SIG-M5 treated with dmso at 0.1 percent for 504 hours (cell line): Measurements from ENCODE around the gene SCARB1.
A peak's percentile ranks its signal among the peaks of the same experiment; 100 is the strongest.
"Not testable (repeated sequence)": the region's sequence is repeated elsewhere in the genome, so short reads cannot be mapped to it uniquely, and the experiment has no call there.

Experiments
- DNase-seq: peaks from one replicate; lab custom pipeline; 2025; ENCODE audit not compliant: unreplicated experiment; lab: John Stamatoyannopoulos, UW

Gene SCARB1, protein sequence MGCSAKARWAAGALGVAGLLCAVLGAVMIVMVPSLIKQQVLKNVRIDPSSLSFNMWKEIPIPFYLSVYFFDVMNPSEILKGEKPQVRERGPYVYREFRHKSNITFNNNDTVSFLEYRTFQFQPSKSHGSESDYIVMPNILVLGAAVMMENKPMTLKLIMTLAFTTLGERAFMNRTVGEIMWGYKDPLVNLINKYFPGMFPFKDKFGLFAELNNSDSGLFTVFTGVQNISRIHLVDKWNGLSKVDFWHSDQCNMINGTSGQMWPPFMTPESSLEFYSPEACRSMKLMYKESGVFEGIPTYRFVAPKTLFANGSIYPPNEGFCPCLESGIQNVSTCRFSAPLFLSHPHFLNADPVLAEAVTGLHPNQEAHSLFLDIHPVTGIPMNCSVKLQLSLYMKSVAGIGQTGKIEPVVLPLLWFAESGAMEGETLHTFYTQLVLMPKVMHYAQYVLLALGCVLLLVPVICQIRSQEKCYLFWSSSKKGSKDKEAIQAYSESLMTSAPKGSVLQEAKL

DNA sequence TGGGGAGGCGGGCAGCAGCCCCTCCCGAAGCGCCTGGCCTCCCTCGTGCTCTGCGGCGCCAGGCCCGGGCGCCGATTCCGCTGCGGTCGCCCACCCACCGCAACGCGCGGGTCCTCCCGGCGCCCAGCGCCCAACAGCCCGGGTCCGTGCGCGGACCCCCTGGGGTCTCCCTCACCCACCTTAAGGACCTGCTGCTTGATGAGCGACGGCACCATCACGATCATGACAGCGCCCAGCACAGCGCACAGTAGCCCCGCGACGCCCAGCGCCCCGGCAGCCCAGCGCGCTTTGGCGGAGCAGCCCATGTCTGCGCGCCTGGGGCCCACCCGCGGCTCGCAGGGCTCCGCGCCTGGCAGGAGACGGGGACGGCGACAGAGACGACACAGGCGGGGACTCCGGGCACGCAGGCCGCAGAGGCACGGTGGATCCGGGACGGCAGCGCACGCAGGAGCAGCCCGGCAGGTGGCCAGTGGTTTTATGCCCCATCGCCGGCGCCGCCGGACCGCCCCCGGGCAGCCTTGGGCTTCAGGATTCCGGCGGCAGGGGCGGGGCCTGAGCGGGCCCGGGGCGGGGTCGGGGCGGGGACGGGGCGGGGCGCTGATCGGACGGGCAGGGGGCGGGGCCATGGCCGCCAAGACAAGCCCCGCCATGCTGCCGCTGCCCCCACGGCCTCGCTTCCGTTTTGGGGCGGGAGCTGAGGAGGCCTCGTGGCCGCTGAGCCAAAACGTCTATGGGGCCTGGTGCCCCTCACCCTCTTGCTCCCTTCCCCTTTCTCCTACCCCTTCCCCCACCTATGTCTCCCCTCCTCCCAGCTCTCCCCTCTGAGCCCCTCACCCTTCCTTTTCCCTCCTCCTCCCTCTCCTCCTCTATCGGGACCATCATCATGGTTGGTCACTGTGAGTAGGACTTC, at the start of gene SCARB1:
TSS of gene SCARB1 (minus strand) at position 449 of the 910 bp plus-strand sequence. CDS start at position 305, 144 bp downstream.
- DNase-seq, result peak; percentile 82

DNA sequence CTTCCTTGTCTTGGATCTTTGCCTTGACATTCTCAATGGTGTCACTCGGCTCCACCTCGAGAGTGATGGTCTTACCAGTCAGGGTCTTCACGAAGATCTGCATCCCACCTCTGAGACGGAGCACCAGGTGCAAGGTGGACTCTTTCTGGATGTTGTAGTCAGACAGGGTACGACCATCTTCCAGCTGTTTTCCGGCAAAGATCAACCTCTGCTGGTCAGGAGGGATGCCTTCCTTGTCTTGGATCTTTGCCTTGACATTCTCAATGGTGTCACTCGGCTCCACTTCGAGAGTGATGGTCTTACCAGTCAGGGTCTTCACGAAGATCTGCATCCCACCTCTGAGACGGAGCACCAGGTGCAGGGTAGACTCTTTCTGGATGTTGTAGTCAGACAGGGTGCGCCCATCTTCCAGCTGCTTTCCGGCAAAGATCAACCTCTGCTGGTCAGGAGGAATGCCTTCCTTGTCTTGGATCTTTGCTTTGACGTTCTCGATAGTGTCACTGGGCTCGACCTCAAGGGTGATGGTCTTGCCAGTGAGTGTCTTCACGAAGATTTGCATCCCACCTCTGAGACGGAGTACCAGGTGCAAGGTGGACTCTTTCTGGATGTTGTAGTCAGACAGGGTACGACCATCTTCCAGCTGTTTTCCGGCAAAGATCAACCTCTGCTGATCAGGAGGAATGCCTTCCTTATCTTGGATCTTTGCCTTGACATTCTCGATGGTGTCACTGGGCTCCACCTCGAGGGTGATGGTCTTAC, 49.0 kb upstream of the SCARB1 start:
- not testable (repeated sequence) for DNase-seq

DNA sequence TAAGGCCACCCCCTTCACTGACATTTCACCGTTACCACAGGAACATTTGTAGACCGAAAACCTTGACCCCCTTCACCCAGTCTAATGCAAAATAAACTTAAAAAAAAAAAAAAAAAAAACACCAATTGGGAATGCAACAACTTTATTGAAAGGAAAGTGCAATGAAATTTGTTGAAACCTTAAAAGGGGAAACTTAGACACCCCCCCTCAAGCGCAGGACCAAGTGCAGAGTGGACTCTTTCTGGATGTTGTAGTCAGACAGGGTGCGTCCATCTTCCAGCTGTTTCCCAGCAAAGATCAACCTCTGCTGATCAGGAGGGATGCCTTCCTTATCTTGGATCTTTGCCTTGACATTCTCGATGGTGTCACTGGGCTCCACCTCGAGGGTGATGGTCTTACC, 47.9 kb upstream of the SCARB1 start:
- not testable (repeated sequence) for DNase-seq

DNA sequence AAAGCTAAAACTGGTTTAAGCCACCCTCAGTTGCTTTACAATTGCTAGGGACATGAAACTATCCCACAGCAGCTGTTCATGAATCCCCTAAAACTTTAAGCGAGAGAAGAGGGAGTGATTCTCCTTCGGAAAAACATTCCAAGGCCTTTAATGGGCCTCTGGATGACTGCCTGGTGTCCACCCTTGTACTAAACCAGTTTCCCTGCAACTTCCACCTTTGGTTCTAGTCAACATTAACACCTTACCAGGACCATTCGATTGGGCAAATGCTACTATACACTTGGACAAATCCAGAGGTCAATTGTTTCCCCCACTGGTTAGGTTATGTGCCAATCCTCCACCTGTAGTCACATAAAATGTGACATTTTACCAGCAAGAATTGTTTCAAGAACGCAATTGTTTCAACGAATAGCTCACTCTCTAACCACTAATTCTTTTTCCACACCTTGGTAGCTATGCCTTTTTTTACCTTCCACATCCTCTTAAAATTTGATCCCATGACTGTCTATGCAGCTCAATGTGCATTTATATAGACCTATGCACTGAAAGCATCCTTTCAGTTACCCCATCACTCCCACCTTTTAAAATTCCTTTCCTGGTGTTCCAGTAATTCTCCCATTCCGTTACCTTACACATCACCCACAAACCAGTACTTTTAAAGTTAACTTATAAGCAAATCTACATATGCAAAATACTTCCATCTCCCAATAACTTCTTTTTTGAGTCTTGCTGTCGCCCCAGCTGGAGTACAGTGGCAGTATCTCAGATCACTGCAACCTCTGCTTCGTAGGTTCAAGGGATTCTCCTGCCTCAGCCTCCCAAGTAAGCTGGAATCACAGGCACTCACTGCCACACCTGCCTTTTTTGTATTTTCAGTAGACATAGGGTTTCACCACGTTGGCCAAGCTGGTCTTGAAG, 47.2 kb upstream of the SCARB1 start:
- DNase-seq, result no peak

DNA sequence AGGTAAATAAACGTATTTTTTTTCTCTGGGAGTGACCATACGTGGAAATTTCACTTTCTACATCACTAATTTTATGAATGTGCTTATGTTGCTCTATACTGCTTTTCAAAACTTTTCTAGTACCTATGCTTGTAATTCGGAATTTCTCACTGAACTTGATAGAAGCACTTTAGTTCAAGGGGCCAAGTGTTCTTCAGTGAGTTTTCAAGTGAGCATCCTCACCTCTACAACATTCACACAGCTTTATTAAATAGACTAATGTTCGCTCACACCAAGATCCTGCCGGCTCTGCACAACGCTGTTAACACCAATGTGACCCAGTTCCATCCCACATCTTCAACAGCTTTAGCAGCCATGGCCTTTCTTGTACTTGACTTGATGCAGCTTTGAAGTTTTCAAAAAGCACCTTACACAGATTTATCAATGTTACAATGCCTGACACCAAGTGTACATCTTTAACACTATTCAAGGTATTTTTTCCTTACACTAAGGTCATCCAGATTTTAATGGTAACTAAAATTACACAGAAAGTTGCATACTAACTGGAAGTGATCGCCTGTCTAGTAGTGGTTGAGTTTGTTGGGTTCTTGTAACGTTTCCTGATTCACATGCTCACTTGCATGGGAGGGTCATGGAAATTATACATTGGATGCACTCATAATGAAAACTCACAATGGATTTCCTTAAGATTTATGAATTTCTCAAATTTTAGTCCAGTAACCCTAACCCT, 46.3 kb upstream of the SCARB1 start:
- DNase-seq, result no peak

DNA sequence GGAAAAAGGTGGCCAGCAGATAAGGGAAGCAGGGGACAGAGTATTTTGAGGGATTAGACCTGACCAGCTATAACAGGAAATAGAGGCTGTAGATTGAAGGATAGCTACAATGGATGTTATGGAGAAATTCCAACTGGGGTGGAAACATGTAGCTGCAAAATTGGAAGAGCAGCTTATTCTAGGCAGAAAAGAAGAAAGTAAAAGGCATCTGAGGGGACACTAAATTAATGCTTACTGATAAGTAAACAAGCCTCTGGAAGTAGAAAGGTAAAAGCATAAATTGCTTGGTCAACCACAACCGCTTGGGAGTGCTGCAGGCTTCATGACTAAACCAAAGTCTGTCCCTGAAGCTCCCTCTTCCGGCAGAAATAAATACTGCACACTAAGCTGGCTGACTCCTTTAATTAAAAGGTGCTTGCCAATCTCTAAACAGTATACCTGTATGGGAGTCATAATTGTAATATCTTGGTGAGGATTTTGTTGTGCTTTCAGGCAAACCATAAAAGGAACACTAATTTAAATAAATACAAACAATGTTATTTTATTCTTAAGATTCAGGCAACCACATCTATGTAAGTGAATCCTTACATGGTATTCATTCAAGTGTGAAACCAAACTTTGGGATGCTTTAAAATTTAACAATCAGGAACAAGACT, 43.1 kb upstream of the SCARB1 start:
- no peak for DNase-seq

DNA sequence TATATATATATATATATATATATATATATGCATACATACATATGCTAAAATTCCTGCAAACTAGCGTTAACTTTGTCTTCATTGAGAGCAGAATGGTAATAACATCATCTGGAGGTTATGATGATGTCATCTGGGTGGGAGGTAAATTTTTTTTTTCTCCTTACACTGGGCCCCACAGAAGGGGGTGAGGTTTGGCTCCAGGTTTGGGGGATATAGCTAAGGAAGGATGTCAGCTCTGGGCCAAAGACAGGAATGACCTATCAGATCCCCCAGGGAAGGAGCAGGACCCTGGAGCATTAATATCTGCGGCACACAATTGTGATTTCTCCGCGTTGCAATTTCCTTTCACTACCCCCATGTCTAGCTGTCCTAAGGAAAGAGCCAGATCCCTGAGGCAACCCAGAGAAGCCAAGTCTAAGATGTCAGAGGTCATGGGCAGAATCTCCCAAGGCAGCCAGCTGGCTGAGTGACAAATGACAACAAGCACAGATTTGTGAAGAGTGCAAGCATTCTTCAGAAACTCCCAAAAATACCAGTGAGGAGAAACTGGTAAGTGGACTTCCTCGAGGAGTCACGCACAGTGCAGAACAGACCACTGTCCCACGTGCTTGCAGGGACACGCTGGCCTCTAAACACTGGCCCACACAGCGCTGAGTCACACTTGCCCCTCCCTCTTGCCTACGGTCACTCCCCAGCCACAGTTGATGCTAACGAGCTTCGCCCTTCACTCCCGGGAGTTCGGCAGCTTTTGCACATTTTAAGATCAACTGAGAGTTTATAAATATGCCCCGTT, 40.8 kb upstream of the SCARB1 start:
- peak; percentile 45 for DNase-seq

DNA sequence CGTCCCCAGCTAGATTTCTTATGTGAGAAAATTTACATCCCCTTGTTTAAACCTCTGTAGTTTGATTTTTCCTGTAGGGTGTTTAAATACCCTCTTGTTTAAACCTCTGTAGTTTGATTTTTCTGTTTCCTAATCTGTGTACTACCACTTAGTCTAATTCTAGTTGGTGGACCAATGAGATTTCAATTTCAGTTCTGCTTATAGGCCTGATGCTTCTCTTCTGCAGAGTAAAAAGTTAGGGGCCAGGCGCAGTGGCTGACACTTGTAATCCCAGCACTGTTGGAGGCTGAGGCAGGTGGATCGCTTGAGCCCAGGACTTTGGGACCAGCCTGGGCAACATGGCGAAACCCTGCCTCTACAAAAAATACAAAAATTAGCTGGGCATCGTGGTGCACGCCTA, 39.3 kb upstream of the SCARB1 start:
- no peak for DNase-seq

DNA sequence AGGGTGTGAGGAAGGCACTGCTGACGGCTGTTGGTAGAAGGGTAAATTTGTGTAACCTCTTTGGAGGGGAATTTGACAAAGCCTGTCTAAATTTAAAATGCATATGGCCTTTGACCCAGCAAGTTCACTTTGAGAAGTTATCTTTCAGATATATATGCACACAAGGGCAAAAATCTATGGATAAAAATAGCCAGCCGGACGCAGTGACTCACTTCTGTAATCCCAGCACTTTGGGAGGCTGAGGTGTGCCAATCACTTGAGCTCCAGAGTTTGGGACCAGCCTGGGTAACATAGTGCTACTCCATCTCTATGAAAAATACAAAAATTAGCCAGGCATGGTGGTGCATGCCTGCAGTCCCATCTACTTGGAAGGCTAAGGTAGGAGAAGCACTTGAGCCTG, 37.3 kb upstream of the SCARB1 start:
- DNase-seq, result no peak

DNA sequence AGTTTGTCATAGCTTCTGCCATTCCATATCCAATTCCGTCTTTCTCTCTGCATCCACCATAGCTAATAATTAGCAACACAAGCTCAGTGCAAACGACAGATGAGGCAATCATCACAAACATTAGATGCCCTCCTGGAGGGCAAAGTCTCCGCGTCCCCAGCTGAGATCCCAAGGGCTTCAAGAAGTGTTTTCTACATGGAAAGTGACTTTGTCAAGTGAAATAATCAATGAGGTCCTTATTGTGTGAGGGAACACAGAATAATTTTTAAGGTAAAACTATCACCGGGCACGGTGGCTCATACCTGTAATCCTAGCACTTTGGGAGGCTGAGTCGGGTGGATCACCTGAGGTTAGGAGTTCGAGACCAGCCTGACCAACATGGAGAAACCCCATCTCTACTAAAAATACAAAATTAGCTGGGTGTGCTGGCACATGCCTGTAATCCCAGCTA, 36.7 kb upstream of the SCARB1 start:
- DNase-seq, result not testable (repeated sequence)

DNA sequence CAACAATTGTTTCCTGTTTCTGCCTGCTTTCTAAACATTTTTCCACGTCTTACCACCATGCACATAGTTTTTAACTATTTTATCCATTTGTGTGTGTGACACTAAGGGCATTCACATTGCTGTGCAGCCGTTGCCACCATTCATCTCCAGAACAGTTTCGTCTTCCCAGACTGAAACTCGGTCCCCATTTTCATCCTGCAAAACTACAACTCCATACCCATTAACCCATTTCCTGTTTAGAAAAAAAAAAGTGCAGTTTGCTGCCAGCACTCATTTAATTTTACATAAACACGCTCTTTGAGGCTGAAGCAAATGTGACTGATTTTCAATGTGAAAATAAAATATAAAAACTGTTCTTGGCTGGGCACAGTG, 35.2 kb upstream of the SCARB1 start:
- DNase-seq, result no peak

DNA sequence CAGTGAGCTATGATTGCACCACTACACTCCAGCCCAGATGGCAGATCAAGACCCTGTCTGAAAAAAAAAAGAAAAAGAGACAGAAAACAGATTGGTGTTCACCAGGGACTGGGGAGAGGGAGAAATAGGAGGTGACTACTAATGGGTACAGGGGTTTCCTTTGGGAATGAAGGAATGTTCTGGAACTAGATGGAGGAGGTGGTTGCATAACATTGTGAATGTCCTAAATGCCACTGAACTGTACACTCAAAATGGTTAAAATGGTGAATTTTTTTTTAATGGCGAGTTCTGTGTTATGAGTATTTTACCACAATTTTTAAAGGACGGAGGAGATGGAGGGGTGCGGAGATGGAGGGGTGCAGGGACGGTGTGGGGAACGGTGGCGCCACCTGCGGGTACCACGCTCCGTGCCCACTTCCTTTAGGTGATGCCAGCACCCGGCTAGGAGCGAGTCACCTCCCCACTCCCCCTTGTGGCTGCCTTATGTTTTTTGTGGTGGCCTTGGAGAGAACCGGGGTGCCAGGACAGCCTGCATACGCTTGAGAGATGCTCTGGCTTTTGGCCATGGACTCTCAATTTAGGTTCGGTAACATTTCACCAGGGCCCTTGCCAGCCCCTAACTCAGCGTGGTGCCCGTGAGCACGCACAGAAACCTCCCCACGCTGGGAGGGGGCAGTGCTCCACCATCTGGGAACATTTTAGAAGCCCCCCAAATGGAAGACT, 34.7 kb upstream of the SCARB1 start:
- DNase-seq, result peak; percentile 73

DNA sequence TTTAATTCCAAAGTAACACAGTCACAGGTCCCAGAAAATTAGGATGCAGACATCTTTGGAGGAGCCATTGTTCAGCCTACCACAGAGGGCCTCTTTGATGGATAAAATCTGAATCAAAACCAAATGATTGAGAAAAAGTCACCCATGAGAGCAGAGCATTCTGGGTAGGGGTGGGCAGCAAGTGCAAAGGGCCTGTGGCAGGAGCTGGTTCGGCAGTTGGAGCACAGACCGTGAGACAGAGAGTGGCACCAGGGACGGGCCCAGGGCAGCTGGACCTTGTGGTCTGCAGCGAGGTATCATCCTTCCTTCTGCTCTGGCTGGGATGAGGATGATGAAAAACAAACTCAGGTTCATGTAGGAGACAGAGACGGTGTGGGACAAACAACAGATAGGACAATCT, 32.8 kb upstream of the SCARB1 start:
- DNase-seq, result no peak

DNA sequence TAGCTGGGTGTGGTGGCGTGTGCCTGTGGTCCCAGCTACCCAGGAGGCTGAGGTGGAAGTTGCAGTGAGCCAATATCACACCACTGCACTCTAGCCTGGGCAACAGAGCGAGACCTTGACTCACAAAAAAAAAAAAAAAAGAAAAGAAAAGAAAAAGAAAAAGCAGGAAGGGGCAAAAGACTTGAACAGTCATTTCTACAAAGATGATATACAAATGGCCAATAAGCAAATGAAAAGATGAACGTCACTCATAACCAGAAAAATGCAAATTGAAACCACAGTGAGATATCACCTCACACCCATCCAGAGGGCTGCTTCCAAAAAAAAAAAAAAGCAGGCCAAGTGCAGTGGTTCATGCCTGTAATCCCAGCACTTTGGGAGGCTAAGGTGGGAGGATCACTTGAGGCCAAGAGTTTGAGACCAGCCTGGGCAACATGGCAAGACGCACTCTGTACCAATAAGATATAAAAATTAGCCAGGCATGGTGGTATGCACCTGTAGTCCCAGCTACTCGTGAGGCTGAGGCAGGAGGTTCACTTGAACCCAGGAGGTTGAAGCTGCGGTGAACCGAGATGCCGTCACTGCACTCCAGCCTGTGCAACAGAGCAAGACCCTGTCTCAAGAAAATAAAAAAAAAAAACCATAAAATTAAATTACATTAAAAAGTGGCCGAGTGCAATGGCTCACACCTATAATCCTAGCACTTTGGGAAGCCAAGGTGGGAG, 30.3 kb upstream of the SCARB1 start:
- DNase-seq, result no peak

DNA sequence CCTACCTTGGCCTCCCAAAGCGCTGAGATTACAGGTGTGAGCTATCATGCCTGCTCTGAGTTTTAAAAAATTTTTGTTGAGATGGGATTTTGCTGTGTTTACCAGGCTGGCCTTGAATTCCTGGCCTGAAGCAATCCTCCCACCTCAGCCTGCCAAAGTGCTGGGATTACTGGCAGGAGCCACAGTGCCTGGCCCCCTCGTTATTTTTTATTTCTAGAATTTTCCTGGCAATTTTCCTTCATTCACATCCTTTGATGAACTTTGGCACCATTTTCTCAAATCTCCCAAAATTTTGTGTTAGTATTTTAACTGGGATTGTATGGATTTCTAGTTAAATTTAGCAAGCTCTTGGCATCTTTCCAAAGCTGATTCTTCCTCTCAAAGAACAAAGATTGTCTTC, 24.6 kb upstream of the SCARB1 start:
- DNase-seq, result no peak

DNA sequence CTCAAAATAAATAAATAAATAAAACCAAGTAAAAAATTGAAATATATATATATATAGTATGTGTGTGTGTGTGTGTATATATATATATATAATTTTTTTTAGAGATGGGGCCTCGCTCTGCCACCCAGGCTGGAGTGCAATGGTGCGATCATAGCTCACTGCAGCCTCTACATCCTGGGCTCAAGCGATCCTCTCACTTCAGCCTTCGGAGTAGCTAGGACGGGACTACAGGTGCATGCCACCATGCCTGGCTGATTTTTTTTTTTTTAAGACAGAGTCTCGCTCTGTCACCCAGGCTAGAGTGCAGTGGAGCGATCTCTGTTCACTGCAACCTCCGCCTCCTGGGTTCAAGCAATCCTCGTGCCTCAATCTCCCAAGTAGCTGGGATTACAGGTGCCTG, 24.1 kb upstream of the SCARB1 start:
- DNase-seq, result not testable (repeated sequence)
